Spleen (tissue), 11 donors: ENCODE data around the gene MOB3A. TPM values are rescaled to one million over a fixed set of nuclear protein-coding genes. Genes with fewer than 3 reads are reported as not detected.
A peak's percentile ranks its signal among the peaks of the same experiment; 100 is the strongest.

Source experiments
- DNase-seq: peaks from one replicate; pipeline ENCODE4 v3.0.0-alpha.2; 2020
- H3K27ac ChIP-seq, 8 donors: fragments of 200-600 bp; sonication (generic) in 7 of 8; 1 replicate in 4 of 8; 2 replicates in 4 of 8; pipeline versions ENCODE4 v1.5.0 to v1.8.0; 2016 to 2021; ENCODE audit warnings: inconsistent platforms in 4 of 8, mild to moderate bottlenecking in 4 of 8, moderate library complexity in 1 of 8
- H3K27me3 ChIP-seq, 7 donors: fragments of 200-600 bp; sonication (generic) in 6 of 7; replicated peaks in 1 of 7; 1 replicate in 4 of 7; 2 replicates in 3 of 7; pipeline versions ENCODE4 v1.5.0 to v1.8.0; 2016 to 2021; ENCODE audit warnings: inconsistent platforms in 3 of 7, mild to moderate bottlenecking in 1 of 7
- H3K36me3 ChIP-seq, 6 donors: fragments of 200-600 bp; sonication (generic) in 5 of 6; 1 replicate in 4 of 6; 2 replicates in 2 of 6; pipeline versions ENCODE4 v1.5.0 to v1.8.0; 2016 to 2021; ENCODE audit warnings: inconsistent platforms in 2 of 6
- H3K4me1 ChIP-seq, 6 donors: fragments of 200-600 bp; sonication (generic) in 5 of 6; 1 replicate in 3 of 6; 2 replicates in 3 of 6; pipeline versions ENCODE4 v1.5.0 to v1.8.0; 2016 to 2021; ENCODE audit warnings: inconsistent platforms in 3 of 6
- H3K4me3 ChIP-seq, 8 donors: fragments of 200-600 bp; sonication (generic) in 7 of 8; 1 replicate in 4 of 8; 2 replicates in 4 of 8; pipeline versions ENCODE4 v1.5.0 to v1.8.0; 2016 to 2021; ENCODE audit warnings: inconsistent platforms in 4 of 8, mild to moderate bottlenecking in 4 of 8, moderate library complexity in 2 of 8
- H3K9me3 ChIP-seq, 8 donors: fragments of 200-600 bp; sonication (generic) in 7 of 8; 1 replicate in 4 of 8; 2 replicates in 4 of 8; pipeline versions ENCODE4 v1.5.0 to v1.8.0; 2016 to 2021; ENCODE audit warnings: inconsistent platforms in 4 of 8
- POLR2A ChIP-seq, 3 donors: fragments of 450-650 bp; IDR thresholded peaks; one replicate each; pipeline ENCODE4 v1.5.1; 2017; ENCODE audit warnings: antibody characterized with exemption in 3 of 3, mild to moderate bottlenecking in 1 of 3
- POLR2AphosphoS5 ChIP-seq, 3 donors: sonication (generic); formaldehyde crosslinking; IDR thresholded peaks; one replicate each; pipeline ENCODE4 v1.5.1; 2017; ENCODE audit warnings: antibody characterized with exemption in 3 of 3
- WGBS, 5 donors: extraction: QIAGEN DNeasy Blood & Tissue Kit in 3 of 5; methylation state at CpG; one replicate each; pipeline versions ENCODE4 v1.1.5 to v1.1.7; 2013 to 2018; 5-methylcytosine and 5-hydroxymethylcytosine counted together
- intact Hi-C: fragments of 100-400 bp; cut with DNase I; formaldehyde crosslinking; loops from one replicate; pipeline ENCODE4 v1.15.0; 2023; ENCODE audit warnings: low total_unique reads
- polyA plus RNA-seq, 3 donors: library from polyadenylated mRNA; stranded (reverse); fragments of 200-250 nt; gene quantifications; one replicate each; pipeline ENCODE4 v1.2.1, GENCODE V29; 2013
- total RNA-seq, 7 donors: library from RNA; depleted of rRNA in 3 of 7; stranded (reverse); fragments of >200 nt in 3 of 7; fragmentation: NEBNext Ultra II Directional in 4 of 7; extraction: Animal tissue kit (Norgen Biotek cat#: 25700) in 4 of 7; gene quantifications; one replicate each; pipeline versions ENCODE4 v1.1.0 to v1.2.1, GENCODE V29; 2016 to 2021
- TF ChIP-seq, protein P1 (sequence below), 11 experiments: fragments of 200-600 bp in 7 of 11; fragments of 450-650 bp in 4 of 11; sonication (generic) in 4 of 11; IDR thresholded peaks in 8 of 11; conservative IDR thresholded peaks in 3 of 11; 1 replicate in 7 of 11; 2 replicates in 4 of 11; pipeline versions ENCODE4 v1.4.0 to v1.8.0; 2016 to 2021; ENCODE audit warnings: antibody characterized with exemption in 11 of 11, inconsistent platforms in 4 of 11, mild to moderate bottlenecking in 1 of 11
- donor health status: healthy with polysubstance abuse.
- donor health status: DM: no; HTN: no; CAD: no; lungs with moderate emphysema.
- donor health status: DM: no; HTN: no; CAD: no.
- donor health status: Bipolar disorder and iron deficiency.
- donor health status: healthy.
- donor health status: DM: no; HTN: no; CAD: no.
- donor health status: DM: yes; HTN: yes; CAD: no.

The MOB3A gene
- total and polyA plus RNA-seq, 10 donors = 24.2 to 161 (median 103) TPM

DNA sequence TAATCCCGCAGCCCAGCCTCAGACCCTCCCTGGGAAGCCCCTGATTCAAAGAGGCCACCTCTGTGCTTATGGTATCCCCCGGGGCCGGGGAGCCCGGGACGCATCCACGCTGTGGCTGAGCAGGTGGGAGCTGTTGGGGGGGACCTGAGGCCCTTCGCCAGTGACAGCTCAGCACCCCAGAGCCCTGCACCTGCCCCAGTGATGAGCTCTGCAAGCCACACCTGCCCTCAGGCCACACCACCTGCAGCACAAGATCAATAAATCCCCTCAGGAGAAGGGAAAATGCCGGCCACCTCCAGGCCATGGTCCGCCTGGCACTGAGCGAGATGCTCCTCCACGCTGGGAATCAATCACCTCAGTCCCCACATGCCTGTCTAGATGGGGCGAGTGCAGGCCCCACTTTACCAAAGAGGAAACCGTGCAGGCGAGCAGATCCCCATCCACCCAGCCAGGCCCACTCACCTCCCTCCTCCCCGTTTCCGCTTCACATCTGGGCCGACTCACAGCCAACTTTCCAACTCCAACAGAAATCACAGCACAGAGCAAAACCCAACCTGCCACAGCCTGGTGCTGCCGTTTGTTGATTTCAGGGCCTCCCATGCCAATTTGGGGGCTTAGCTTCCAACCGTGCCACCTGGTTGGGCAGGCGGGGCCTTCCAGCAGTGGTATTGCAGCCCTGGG lies 12.8 kb downstream of the MOB3A start:
- intact Hi-C loops = no loop called here
- TF ChIP-seq POLR2AphosphoS5 (IDR thresholded peaks at IDR 0.05) = peak; percentile 60 to 81 (median 76)
- TF ChIP-seq, protein P1, sequence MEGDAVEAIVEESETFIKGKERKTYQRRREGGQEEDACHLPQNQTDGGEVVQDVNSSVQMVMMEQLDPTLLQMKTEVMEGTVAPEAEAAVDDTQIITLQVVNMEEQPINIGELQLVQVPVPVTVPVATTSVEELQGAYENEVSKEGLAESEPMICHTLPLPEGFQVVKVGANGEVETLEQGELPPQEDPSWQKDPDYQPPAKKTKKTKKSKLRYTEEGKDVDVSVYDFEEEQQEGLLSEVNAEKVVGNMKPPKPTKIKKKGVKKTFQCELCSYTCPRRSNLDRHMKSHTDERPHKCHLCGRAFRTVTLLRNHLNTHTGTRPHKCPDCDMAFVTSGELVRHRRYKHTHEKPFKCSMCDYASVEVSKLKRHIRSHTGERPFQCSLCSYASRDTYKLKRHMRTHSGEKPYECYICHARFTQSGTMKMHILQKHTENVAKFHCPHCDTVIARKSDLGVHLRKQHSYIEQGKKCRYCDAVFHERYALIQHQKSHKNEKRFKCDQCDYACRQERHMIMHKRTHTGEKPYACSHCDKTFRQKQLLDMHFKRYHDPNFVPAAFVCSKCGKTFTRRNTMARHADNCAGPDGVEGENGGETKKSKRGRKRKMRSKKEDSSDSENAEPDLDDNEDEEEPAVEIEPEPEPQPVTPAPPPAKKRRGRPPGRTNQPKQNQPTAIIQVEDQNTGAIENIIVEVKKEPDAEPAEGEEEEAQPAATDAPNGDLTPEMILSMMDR (IDR thresholded peaks at IDR 0.05 in 8 of 11, conservative IDR thresholded peaks at IDR 0.05 in 3 of 11) = no peak
- no peak for TF ChIP-seq POLR2A (IDR thresholded peaks at IDR 0.05)
- peak; percentile 90 for DNase-seq
- H3K4me1 ChIP-seq = peaks cover 44 to 100% (median 84%) of the 10 kb centered on the region in 6 donors
- H3K4me3 ChIP-seq = peak overlapping the region; percentile 58 to 93 (median 72)
- no peaks in the 10 kb centered on the region for H3K27me3 ChIP-seq
- peaks cover 0 to 62% (median 32%) of the 10 kb centered on the region in 6 donors for H3K36me3 ChIP-seq
- H3K27ac ChIP-seq = peak overlapping the region; percentile 83 to 98 (median 95)
- H3K9me3 ChIP-seq = no peaks in the 10 kb centered on the region
- WGBS, 5 donors = 12 to 40% (median 23%) methylated on average over 11 to 20 of the region's 20 CpGs

DNA sequence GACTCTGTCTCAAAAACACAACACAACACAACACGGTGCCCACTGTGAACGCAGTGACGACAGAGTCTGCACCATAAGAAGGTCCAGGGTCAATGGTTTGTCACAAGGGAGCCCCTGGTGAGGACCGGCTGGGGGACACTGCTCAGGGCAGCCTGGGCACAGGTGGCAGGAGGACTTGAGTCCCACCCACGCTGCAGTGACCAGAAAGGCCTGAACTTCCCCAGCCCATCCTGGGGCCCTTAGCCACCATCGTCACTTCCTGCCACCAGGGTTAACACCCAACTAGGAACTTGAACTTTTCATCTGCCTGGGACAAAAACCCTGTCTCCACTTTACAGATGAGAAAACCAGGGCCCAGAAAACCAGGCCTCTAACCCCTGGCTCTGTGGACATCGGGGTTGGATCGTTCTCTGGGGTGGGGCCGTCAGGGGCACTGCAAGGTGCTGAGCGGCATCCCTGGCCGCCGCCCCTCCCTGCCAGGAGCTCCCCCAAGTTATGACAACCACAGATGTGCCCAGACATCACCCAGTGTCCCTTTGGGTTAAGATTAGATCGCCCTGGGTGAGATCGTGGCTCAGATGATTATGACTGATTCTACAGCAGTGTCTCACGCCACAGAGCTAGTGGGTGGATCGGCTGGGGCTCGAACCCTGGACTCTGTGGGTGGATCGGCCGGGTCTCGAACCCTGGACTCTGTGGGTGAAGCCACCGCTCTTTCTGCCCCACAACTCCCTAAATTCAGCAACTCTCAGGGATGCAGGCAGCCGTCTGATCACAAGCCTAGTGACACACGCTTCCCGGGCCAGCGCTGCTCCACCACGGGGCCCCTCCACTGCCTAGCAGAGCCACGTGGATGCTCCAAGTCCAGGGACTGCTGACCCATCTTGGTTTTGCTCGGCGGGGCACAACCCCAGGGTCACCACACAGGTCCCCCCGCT lies 14.0 kb downstream of the MOB3A start:
- Histone ChIP-seq H3K27me3 (no peaks in the 10 kb centered on the region), H3K4me1 (peaks cover 32 to 100% (median 75%) of the 10 kb centered on the region in 6 donors), H3K9me3 (no peaks in the 10 kb centered on the region), H3K36me3 (peaks cover 3 to 74% (median 44%) of the 10 kb centered on the region in 6 donors), H3K4me3 (peak overlapping the region; percentile 58 to 93 (median 72)), H3K27ac (peak overlapping the region; percentile 83 to 98 (median 95))
- 53 to 61% (median 54%) methylated on average over 21 to 30 of the region's 30 CpGs for WGBS, 5 donors
- TF ChIP-seq, protein P1 (IDR thresholded peaks at IDR 0.05 in 8 of 11, conservative IDR thresholded peaks at IDR 0.05 in 3 of 11) = peak in 6 of 11 experiments; percentile 9 to 42 (median 30)
- TF ChIP-seq POLR2AphosphoS5 (IDR thresholded peaks at IDR 0.05) = peak; percentile 55 to 75 (median 70)
- no peak for TF ChIP-seq POLR2A (IDR thresholded peaks at IDR 0.05)
- peak; percentile 92 for DNase-seq
- intact Hi-C loops = no loop called here

DNA sequence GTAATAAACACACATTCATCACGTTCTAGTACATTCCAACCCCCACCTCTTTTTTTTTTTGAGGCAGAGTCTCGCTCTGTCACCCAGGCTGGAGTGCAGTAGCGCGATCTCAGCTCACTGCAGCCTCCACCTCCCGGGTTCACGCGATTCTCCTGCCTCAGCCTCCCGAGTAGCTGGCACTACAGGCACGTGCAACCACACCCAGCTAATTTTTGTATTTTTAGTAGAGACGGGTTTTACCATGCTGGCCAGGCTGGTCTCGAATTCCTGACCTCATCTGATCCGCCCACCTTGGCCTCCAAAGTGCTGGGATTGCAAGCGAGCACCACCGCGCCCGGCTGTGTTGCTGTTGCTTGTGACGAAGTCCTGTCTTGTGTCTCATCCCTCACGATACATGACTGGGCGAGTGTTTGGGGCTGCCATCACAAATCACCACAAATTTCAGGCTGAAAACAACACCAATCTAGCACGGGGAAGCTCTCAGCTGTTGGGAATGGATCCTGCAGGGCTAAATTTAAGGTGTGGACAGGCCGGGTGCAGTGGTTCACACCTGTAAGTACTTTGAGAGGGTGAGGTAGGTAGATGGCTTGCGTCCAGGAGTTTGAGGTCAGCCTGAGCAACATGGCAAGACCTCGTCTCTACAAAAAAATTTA lies 15.7 kb downstream of the MOB3A start:
- WGBS, 5 donors = 79 to 84% (median 83%) methylated on average over 23 of the region's 23 CpGs
- DNase-seq = no peak
- H3K27ac ChIP-seq = peak overlapping the region in 5 of 8 donors; percentile 20 to 98 (median 95)
- TF ChIP-seq POLR2AphosphoS5 (IDR thresholded peaks at IDR 0.05) = no peak
- TF ChIP-seq, protein P1 (IDR thresholded peaks at IDR 0.05 in 8 of 11, conservative IDR thresholded peaks at IDR 0.05 in 3 of 11) = no peak
- TF ChIP-seq POLR2A (IDR thresholded peaks at IDR 0.05) = no peak
- H3K9me3 ChIP-seq = no peaks in the 10 kb centered on the region
- peak overlapping the region in 1 of 8 donors; percentile 93 for H3K4me3 ChIP-seq
- H3K4me1 ChIP-seq = peaks cover 18 to 97% (median 60%) of the 10 kb centered on the region in 6 donors
- peaks cover 3 to 91% (median 60%) of the 10 kb centered on the region in 6 donors for H3K36me3 ChIP-seq
- H3K27me3 ChIP-seq = no peaks in the 10 kb centered on the region
- intact Hi-C loops = no loop called here
